ENCODE data around the gene MTARC2. TPM values are rescaled to one million over a fixed set of nuclear protein-coding genes. Genes with fewer than 3 reads are reported as not detected.

MTARC2 gene
- total RNA-seq, 1 donor from 2014 or later: 13.3 TPM

DNA sequence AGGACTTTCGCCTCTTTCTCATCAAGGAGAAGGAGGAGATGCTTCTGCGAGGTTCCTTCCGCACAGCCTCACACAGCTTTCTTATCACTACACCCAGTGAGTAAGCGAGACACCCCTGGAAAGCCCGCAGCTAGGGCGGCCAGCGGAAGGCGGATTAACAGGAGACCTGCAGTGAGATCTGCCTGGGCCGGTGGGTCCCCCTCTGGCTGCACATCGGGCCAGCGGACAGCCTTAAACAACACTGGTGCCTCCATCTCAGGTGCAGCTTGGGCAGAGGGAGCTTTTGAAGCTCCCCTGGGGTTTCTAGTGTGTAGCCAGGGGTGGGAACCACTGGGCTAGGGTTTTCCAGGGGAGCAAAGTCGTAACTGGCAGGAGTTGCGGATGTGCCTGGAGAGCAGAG lies 21.1 kb downstream of the MTARC2 start:
- DNase-seq: no peak

DNA sequence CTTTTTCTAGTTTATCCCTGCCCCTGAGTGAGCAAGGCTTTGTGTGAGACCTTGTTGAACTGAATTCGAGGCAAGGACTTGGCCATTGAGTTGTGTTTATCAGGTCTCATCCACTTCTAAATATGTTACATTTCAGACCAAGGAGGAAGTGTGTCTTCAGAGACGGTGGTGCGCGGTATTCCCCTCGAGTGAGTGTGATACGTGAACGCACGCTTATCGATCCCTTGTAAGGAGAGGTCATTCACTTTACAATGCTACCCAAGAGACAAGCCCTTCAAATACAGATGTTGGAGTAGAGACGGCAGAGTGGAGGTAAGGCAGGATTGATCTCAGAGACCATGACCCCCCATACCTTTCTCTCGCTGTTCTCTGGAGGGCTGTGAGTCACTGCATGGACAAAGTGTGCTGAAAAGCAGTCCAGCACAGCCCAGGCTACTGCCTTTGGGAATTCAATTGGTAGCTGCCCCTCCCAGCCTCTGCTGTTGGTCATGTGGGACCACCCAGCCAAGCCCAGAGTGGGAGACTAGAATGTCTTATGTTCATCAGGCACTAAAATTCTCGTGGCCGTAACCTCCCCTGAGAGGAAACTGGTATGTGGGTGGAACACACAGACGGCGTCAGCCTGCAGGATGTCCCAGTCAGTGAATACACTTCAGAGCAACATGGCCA lies 22.3 kb downstream of the MTARC2 start:
- DNase-seq: no peak

DNA sequence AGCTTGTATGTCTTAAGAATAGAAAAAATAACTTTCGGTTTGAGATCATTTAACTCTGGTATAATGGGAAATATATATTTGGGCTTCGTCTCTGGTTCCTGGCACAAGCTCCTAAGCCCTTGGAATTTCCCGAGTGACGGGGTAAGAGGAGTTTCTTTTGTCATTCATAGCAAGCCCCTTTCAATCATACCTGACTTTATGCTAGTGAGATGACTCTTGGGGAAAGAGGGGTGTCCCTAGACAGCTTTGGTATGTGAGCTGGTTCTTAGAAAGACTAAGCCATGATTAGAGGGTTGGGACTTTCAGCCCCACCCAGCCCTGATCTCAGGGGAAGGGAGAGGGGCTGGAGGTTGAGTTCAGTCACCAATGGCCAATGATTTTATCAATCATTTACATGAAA lies 24.7 kb downstream of the MTARC2 start:
- no peak for DNase-seq

DNA sequence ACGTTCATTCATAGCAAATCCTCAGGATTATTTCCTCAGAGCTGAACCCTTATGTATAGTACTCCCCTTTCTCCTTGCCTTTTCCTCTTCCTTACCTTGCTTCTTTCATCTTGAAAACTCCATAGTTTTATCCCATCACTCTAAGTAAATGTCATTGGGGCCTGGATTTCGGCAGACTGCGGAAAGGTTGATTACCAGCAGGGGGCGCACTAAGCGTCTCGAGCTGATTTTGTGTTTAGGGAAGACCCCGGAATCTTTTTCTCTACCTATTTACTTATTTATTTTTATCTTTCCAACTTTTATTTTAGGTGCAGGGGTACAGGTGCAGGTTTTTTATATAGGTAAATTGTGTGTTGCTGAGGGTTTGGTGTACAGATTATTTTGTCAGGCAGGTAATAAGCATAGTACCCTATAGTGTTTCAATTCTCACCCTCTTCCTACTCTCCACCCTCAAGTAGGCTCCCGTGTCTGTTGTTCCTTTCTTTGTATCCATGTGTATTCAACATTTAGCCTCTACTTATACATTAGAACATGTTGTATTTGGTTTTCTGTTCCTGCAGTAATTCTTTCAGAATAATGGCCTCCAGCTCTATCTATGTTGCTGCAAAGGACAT lies 27.2 kb downstream of the MTARC2 start:
- DNase-seq: peak; percentile 39

DNA sequence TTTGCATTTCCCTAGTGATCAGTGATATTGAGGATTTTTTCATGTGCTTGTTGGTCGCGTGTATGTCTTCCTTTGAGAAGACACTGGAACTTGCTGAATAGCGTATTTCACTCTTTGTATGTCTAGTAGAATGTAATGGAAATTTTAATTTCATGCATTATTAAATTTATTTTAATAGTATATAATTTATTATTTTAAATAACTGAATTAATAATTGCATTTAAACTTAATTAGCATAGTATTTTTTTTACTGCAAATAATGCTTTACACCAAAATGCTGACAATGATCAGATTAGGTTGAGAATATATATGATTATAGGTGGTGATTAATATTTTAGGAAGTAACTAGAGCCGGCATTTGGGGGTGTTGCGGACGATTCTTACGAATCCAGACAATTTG lies 28.1 kb downstream of the MTARC2 start:
- no peak for DNase-seq

DNA sequence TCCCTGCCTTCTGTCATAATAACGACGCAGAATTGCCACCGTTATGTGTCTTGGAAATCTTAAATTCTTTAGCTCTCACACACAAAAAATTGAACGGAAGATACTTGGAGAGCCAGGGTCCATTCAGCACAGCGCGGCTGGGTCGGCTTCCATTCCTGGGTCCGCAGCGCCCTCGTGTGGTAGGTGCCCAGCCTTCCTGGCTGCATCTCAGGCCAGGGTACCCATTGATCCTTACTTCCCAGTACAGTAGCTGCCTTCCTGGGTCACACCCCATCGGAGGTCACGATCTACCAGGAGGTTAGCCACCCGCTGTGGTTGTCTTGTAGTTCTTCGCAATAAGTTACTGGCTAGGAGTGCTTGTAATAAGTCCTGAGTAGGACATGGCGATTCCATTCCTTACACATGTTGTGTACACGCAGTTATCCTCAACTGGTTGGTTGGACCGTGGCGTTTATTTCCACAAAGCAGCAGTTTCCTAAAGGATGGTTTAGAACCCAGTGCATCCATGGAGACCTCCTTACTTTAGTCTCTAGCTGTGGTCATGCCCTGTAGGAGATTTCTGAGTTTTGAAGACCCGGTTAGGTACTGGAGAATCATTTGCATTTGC lies 28.7 kb downstream of the MTARC2 start:
- DNase-seq: peak; percentile 90

DNA sequence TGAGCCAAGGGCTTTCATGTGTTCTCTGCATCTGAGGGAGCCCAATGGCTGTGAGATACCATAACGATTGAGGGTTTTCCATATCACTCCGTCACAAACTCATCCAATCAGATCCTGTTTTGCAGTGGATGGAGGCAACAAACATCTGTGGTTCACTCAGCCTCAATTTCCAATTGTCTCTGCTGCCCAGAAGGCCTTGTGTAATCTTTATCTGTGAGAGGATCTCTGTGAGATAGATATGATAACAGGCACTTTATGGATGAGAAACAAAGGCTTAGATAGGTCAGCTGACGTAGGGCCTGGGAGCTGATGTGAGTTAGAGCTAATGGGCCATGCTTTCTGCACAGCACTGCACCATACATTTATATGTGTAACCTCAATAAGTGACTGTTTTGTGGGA lies 35.3 kb downstream of the MTARC2 start:
- DNase-seq: no peak

DNA sequence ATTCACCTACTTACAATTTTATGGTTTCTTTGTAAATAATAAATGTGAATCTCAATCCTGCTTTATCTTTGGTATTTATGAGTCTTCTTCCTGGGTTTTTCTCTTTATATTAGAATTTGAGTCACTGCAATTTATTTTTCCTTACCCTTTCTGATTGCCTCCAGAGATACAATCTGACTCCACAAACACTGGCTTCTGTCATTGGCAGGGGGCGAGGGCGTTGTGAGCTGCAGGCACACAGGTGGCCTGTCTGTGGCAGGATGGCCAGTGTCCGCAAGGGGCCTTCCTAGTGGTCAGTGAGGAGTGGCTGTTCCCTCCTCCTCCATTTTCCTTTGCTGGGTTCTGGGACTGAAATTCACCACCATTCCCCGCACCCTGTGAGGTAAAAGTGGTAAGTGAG lies 36.6 kb downstream of the MTARC2 start:
- no peak for DNase-seq

DNA sequence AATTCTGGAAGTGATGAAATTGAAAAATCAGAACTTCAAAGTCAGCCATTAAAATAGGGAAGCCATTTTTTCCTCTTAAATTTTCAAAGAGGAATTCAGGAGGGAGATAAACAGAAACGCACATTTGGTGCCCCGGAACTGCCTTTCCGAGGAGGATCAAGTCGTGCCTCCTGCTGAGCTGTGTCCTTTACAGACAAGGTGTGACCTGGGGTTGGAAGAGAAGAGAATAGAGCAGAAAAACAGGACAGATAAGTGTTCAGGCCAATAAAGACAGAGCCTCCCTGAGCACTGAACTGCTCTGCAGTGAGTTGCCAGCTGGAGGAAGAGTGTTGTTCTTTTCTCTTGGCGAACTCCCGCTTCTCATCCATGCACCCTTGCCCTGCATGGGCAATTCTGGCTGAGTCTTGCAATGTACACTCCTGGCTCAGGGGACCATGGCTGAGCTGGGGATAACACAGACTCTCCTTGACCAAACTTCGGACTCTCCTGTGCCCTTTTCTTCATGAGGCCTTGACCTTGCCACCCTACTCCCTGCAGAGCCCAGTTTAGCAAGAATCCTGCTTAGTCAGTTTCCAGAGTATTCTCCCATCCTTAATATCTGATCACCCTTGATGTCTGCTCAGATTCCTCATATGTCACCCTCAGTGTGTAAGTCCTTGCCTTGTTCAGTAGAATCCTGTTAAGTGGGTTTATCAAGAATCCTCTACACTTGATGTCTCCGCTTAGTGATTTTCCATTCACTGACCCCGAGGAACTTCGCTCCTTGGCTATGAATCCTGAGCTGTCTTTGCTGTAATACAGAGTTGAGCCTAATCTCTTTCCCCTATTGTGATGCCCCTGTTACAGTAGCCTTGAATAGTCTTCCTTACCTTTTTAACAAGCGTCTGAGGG lies 37.3 kb downstream of the MTARC2 start:
- no peak for DNase-seq

DNA sequence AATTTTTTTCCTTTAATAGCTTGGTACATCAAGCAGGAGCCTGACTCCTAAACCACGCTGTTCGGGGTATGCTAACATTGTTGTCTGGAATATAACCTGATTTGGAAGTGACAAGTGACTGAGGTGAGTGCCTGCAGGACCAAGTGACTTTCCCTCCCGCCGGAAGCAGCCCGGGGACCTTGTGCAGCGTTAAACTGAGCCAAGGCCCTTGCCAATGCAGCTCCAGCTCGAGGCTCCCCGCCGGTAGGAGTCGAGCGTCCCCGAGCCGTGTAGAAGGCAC lies 37.9 kb downstream of the MTARC2 start:
- DNase-seq: no peak

DNA sequence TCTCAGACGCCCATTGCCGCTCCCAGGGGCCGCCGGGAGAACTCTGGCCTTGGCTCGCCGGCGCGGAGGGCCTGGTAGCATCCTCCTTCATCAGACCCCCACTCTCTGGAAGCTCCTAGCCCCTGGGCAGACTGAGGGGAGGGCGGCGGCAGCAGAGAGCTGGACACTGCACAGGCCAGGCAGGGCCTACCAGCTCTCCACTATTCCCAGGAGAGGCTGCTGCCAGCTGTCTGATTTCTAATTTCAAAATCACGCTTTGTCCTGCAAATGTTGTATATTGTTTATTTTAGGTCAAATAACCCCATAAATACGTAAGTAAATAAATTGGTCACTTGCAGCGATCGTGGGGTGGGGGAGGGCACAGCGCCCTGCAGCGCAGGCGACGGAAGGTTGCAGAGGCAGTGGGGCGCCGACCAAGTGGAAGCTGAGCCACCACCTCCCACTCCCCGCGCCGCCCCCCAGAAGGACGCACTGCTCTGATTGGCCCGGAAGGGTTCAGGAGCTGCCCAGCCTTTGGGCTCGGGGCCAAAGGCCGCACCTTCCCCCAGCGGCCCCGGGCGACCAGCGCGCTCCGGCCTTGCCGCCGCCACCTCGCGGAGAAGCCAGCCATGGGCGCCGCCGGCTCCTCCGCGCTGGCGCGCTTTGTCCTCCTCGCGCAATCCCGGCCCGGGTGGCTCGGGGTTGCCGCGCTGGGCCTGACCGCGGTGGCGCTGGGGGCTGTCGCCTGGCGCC lies 38.4 kb downstream of the MTARC2 start, which contains the start of gene MTARC1:
Gene MTARC1 (plus strand): TSS at position 577 of the 732 bp plus-strand sequence. CDS start 32 bp downstream, at position 609.
- peak; percentile 85 for DNase-seq

DNA sequence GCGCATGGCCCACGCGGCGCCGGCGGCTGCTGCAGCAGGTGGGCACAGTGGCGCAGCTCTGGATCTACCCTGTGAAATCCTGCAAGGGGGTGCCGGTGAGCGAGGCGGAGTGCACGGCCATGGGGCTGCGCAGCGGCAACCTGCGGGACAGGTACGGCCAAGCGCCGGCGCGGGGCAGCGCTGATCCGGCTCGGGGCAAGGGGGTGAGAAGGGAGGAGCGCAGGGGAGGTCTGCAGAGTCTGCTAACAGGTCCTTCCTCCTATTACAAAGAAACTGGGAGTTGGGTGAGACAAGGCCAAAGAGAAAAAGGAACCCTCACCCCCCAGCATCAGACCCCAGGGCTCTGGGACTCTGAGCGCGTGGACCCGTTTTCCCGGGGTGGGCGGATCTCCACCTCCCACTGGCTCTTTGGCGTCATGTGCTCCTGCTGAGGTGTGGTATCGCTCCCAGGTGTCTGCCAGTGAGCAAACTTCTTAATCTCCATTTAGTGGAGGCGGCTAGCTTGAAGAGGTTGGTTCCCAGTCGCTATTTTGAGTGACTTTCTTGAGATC lies 39.0 kb downstream of the MTARC2 start:
- DNase-seq: peak; percentile 39

DNA sequence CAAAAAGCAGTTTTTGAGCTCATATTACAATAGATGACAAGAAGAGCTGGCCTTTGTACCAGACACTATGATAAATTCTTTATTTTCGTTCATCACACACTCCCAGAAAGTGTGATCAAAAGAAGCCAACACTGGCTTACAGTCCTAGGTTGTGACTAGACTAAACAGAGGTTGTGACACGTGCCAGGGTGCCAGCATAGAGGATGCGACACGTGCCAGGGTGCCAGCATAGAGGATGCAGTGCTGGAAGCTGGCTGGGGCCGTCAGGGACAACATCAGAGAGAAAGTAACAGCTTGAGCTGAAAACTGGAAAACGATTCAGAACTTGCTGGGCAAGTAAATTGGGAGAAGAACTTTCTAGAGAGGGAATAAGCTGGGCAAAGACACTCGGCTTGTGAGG lies 40.8 kb downstream of the MTARC2 start:
- DNase-seq: no peak

DNA sequence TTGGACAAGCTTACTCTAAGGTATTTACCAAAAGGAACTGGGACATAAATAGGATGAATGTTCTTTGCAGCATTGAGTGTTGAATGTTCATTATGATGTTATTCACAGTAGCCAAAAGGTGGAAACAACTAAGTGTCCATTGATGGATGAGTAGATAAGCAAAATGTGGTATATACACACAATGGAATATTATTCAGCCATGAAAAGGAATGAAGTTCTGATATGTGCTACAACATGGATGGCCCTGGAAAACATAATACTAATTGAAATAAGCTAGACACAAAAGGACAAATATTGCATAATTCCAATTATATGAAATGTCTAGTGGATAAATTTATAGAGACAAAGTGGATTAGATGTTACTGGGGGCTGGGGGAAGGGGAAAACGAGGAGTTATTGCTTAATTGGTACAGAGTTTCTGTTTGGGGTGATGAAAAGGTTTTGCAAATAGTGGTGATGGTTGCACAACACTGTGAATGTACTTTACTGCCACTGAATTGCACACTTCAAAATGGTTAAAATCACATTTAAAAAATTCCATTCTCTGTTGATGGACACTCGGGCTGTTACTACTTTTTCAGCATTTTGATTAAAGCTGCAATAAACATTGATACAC lies 41.5 kb downstream of the MTARC2 start:
- no peak for DNase-seq

DNA sequence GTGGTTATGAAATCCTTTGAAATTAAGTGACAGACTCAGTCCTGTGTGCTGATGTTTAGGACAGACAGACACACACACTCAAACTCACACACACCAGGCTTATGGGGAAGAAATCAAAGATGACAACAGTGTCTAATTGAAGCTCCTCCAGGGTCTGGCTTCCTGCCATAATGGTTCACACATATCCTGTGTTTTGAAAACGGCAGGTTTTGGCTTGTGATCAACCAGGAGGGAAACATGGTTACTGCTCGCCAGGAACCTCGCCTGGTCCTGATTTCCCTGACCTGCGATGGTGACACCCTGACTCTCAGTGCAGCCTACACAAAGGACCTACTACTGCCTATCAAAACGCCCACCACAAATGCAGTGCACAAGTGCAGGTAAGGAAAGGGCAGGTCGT lies 43.2 kb downstream of the MTARC2 start:
- no peak for DNase-seq

DNA sequence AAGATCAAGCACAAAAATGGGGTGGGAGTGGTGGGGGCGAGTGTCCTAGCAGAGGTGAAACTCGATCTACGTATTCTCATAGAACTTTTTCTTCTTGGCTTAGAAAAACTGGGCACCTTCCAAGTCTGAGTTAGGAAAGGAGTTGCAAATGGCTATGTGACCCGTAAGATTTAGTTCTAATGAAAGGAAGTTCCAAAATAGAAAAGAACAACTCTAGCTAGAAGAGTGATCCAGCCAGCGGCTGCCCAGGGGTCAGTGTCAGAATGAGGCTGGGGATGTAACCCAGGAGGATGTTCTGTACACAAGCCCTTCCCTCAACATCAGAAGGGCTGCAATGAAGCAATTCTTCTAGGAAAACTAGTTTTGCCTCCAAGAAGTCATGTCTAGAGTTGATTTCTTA lies 43.8 kb downstream of the MTARC2 start:
- DNase-seq: peak; percentile 57

DNA sequence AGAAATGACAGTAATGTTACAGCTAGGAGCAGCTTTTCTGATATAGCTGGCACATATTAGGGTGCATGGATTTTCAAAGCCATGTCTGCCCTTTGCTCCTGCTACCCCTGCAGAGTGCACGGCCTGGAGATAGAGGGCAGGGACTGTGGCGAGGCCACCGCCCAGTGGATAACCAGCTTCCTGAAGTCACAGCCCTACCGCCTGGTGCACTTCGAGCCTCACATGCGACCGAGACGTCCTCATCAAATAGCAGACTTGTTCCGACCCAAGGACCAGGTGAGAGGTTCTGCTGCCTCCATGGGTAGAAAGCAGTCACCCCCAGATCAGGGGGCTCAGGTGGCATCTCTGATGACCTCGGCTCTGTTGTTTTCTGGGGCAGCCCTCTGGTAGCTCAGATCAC lies 48.4 kb downstream of the MTARC2 start:
- no peak for DNase-seq

DNA sequence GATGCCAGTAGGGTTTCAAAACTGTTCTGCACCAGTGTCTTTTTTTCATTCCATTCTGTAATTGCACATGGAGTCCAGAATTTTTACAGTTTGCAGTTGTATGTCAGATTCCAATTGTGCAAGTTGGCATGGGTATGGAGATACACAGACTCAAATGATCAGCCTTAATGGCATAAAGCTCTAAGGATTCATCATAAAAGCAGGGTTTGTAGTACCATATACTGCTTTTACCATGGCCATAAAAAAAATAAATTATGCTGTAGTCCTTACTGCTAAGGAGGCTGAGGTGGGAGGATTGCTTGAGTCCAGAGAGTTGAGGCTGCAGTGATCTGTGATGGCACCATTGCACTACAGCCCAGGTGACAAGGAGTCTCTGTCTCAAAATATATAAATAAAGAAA lies 48.9 kb downstream of the MTARC2 start:
- DNase-seq: no peak

DNA sequence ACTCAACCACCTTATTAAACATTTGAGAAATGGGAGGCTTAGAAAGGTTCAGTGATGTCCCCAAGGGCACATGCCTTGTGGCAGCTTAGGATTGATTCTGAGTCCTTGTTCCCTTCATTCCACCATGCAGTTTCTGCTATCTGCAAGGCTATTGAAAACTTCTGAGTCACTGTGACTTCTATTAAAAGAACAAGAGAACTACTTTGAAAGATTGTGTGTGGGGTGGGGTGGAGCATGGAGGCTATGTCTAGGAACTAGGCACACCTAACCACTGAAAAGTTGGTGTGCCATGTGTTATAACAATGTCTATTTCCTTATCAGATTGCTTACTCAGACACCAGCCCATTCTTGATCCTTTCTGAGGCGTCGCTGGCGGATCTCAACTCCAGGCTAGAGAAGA lies 49.4 kb downstream of the MTARC2 start:
- no peak for DNase-seq

DNA sequence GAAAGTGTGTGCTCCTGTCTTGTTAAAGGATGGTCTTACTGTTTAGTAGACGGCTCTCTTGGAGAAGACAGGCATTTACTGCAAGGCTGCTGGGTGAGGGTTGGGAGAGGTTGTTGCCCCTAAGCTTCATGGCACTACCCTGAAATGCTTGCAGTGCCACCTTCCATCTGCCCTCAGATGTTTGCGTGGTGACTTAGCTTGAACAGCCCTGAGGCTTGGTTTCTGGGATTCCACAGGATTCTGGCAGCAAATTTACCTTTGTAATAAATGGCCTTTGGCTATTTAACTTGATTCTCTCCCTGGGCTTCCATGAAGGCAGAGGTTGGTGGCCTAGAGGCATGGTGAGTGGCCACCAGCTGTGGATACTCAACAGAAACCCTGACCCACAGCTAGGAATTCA lies 50.2 kb downstream of the MTARC2 start:
- no peak for DNase-seq

DNA sequence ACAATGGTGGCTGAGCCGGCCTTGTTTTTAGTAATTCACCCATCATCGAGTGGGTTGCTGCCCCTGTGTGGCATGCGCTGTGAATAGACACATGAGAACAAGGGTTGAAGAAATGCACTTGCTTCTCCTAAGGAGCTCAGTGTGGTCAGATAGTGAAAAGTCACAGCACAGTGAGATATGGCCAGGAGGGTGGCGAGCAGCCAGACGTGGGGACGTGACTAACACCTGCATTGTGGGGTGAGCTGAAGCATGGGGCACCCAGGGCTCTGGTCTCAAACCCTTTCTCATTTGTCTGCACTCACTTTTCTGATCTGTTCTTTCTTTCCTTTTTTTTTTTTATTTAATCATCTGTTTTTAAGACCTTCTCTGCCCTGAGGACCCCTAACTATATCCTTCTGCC lies 52.1 kb downstream of the MTARC2 start:
- DNase-seq: no peak
